Stomach (tissue), 8 donors: ENCODE measurements around the gene STK11. TPM values are rescaled to one million over a fixed set of nuclear protein-coding genes. Genes with fewer than 3 reads are reported as not detected.

ENCODE experiments used
- polyA plus RNA-seq, 3 donors: library from polyadenylated mRNA; stranded (reverse); fragments of 200-250 nt; gene quantifications; one replicate each; pipeline ENCODE4 v1.2.3, GENCODE V29; 2013
- total RNA-seq, 5 donors: library from RNA; depleted of rRNA; stranded (reverse); fragments of >200 nt; gene quantifications; one replicate each; pipeline versions ENCODE4 v1.1.0 to v1.2.3, GENCODE V29; 2014 to 2016
- donor health status: healthy with polysubstance abuse.
- donor health status: Bipolar disorder and iron deficiency.
- donor health status: healthy.

The STK11 gene
- total and polyA plus RNA-seq, 8 donors = 43.1 to 368 (median 63.1) TPM

Other genes starting within 250 kb of the STK11 start
- gene WDR18, start 221.4 kb upstream of the STK11 start, total RNA-seq = 100 to 1,000 TPM in 2 of 5 donors, 10 to 100 TPM in 3; 19.1 to 410 (median 67.7) TPM
- 10 to 100 TPM; 44.4 to 81.3 (median 51.9) TPM for gene WDR18, start 221.4 kb upstream of the STK11 start, polyA plus RNA-seq
- not detected for gene GRIN3B, start 205.4 kb upstream of the STK11 start, total RNA-seq
- under 1 TPM in 1 of 3 donors, not detected in 2; 0.03 TPM for gene GRIN3B, start 205.4 kb upstream of the STK11 start, polyA plus RNA-seq
- 100 to 1,000 TPM in 4 of 5 donors, 10 to 100 TPM in 1; 59.7 to 536 (median 338) TPM for gene TMEM259, start 184.7 kb upstream of the STK11 start, total RNA-seq
- 100 to 1,000 TPM in 1 of 3 donors, 10 to 100 TPM in 2; 60.5 to 199 (median 89.2) TPM for gene TMEM259, start 184.7 kb upstream of the STK11 start, polyA plus RNA-seq
- not detected for gene RNU6-2, start 184.3 kb upstream of the STK11 start, total RNA-seq
- not detected for gene RNU6-2, start 184.3 kb upstream of the STK11 start, polyA plus RNA-seq
- 10 to 100 TPM in 4 of 5 donors, 1 to 10 TPM in 1; 7.0 to 98.5 (median 56.4) TPM for gene CNN2, start 179.2 kb upstream of the STK11 start, total RNA-seq
- 10 to 100 TPM; 85.1 to 93.9 (median 91.8) TPM for gene CNN2, start 179.2 kb upstream of the STK11 start, polyA plus RNA-seq
- gene ABCA7, start 165.7 kb upstream of the STK11 start, total RNA-seq = 100 to 1,000 TPM in 1 of 5 donors, 10 to 100 TPM in 3, 1 to 10 TPM in 1; 5.1 to 144 (median 38.8) TPM
- 10 to 100 TPM; 14.2 to 31.6 (median 22.0) TPM for gene ABCA7, start 165.7 kb upstream of the STK11 start, polyA plus RNA-seq
- 100 to 1,000 TPM in 1 of 5 donors, 10 to 100 TPM in 4; 14.3 to 211 (median 22.3) TPM for gene ARHGAP45, start 138.6 kb upstream of the STK11 start, total RNA-seq
- gene ARHGAP45, start 138.6 kb upstream of the STK11 start, polyA plus RNA-seq = 10 to 100 TPM; 12.2 to 15.4 (median 14.0) TPM
- 100 to 1,000 TPM in 1 of 5 donors, 10 to 100 TPM in 4; 24.5 to 361 (median 40.6) TPM for gene POLR2E, start 110.4 kb upstream of the STK11 start, total RNA-seq
- gene POLR2E, start 110.4 kb upstream of the STK11 start, polyA plus RNA-seq = 100 to 1,000 TPM; 109 to 128 (median 123) TPM
- 100 to 1,000 TPM in 4 of 5 donors, 10 to 100 TPM in 1; 90.0 to 710 (median 158) TPM for gene GPX4, start 101.8 kb upstream of the STK11 start, total RNA-seq
- gene GPX4, start 101.8 kb upstream of the STK11 start, polyA plus RNA-seq = 100 to 1,000 TPM; 433 to 532 (median 509) TPM
- 10 to 100 TPM; 19.3 to 74.7 (median 63.5) TPM for gene SBNO2, start 31.5 kb upstream of the STK11 start, total RNA-seq
- gene SBNO2, start 31.5 kb upstream of the STK11 start, polyA plus RNA-seq = 10 to 100 TPM; 16.3 to 36.1 (median 23.6) TPM
- 1 to 10 TPM in 2 of 5 donors, not detected in 3; 1.3 to 8.9 TPM for gene CBARP, start 32.2 kb downstream of the STK11 start, total RNA-seq
- under 1 TPM in 2 of 3 donors, not detected in 1; 0.19 to 0.28 TPM for gene CBARP, start 32.2 kb downstream of the STK11 start, polyA plus RNA-seq
- 100 to 1,000 TPM in 2 of 5 donors, 10 to 100 TPM in 3; 26.4 to 905 (median 37.9) TPM for gene ATP5F1D, start 36.0 kb downstream of the STK11 start, total RNA-seq
- gene ATP5F1D, start 36.0 kb downstream of the STK11 start, polyA plus RNA-seq = 100 to 1,000 TPM; 355 to 508 (median 358) TPM
- gene MIDN, start 42.8 kb downstream of the STK11 start, total RNA-seq = 100 to 1,000 TPM in 1 of 5 donors, 10 to 100 TPM in 4; 31.6 to 118 (median 54.6) TPM
- gene MIDN, start 42.8 kb downstream of the STK11 start, polyA plus RNA-seq = 10 to 100 TPM; 17.0 to 29.2 (median 21.0) TPM
- 100 to 1,000 TPM; 250 to 520 (median 327) TPM for gene CIRBP, start 63.6 kb downstream of the STK11 start, total RNA-seq
- gene CIRBP, start 63.6 kb downstream of the STK11 start, polyA plus RNA-seq = 100 to 1,000 TPM; 307 to 686 (median 385) TPM
- 100 to 1,000 TPM in 2 of 5 donors, 10 to 100 TPM in 2, 1 to 10 TPM in 1; 6.2 to 240 (median 23.7) TPM for gene FAM174C, start 69.8 kb downstream of the STK11 start, total RNA-seq
- 100 to 1,000 TPM in 1 of 3 donors, 10 to 100 TPM in 2; 75.8 to 102 (median 80.3) TPM for gene FAM174C, start 69.8 kb downstream of the STK11 start, polyA plus RNA-seq
- gene EFNA2, start 80.1 kb downstream of the STK11 start, total RNA-seq = 10 to 100 TPM in 1 of 5 donors, under 1 TPM in 1, not detected in 3; 0.55 to 21.1 TPM
- gene EFNA2, start 80.1 kb downstream of the STK11 start, polyA plus RNA-seq = under 1 TPM in 1 of 3 donors, not detected in 2; 0.15 TPM
- gene NDUFS7, start 178.1 kb downstream of the STK11 start, total RNA-seq = 100 to 1,000 TPM in 3 of 5 donors, 10 to 100 TPM in 2; 31.6 to 217 (median 102) TPM
- 100 to 1,000 TPM; 107 to 169 (median 138) TPM for gene NDUFS7, start 178.1 kb downstream of the STK11 start, polyA plus RNA-seq
- 10 to 100 TPM in 1 of 5 donors, 1 to 10 TPM in 2, not detected in 2; 2.6 to 15.6 (median 4.5) TPM for gene GAMT, start 195.8 kb downstream of the STK11 start, total RNA-seq
- gene GAMT, start 195.8 kb downstream of the STK11 start, polyA plus RNA-seq = 100 to 1,000 TPM in 1 of 3 donors, 10 to 100 TPM in 2; 26.8 to 102 (median 55.3) TPM
- 100 to 1,000 TPM in 1 of 5 donors, 10 to 100 TPM in 4; 21.4 to 124 (median 42.5) TPM for gene DAZAP1, start 201.8 kb downstream of the STK11 start, total RNA-seq
- 10 to 100 TPM; 55.9 to 68.1 (median 63.4) TPM for gene DAZAP1, start 201.8 kb downstream of the STK11 start, polyA plus RNA-seq
- 1,000 to 10,000 TPM in 4 of 5 donors, 100 to 1,000 TPM in 1; 428 to 2,471 (median 1,694) TPM for gene RPS15, start 232.6 kb downstream of the STK11 start, total RNA-seq
- gene RPS15, start 232.6 kb downstream of the STK11 start, polyA plus RNA-seq = 1,000 to 10,000 TPM; 2,846 to 4,539 (median 3,866) TPM
- 1 to 10 TPM in 2 of 5 donors, under 1 TPM in 2, not detected in 1; 0.58 to 3.5 (median 2.0) TPM for gene APC2, start 244.3 kb downstream of the STK11 start, total RNA-seq
- under 1 TPM; 0.10 to 0.31 (median 0.15) TPM for gene APC2, start 244.3 kb downstream of the STK11 start, polyA plus RNA-seq